Measurements from ENCODE around the gene GPR107.

GPR107 gene

GRCh38 chr9:130149031-130149430, 95.3 kb downstream of the GPR107 start:
- no peak for DNase-seq
- H3K9me3 ChIP-seq (ENCODE audit: severe bottlenecking), result no peaks in the 10 kb centered on the region

GRCh38 chr9:130149654-130150286, 96.1 kb downstream of the GPR107 start:
- Histone ChIP-seq H3K27me3 (ENCODE audit: insufficient read depth, low read depth, severe bottlenecking) (no peaks in the 10 kb centered on the region), H3K36me3 (no peaks in the 10 kb centered on the region), H3K27ac (no peak overlapping the region), H3K9me3 (ENCODE audit: severe bottlenecking) (no peaks in the 10 kb centered on the region), H3K4me3 (ENCODE audit: low read depth, low read length) (no peak overlapping the region)
- no peak for TF ChIP-seq CTCF (IDR thresholded peaks at IDR 0.05; ENCODE audit: low read depth, low read length)
- DNase-seq, result no peak

More at GRCh38 chr9:130149031-130149430, 95.3 kb downstream of the GPR107 start:
- no peaks in the 10 kb centered on the region for H3K27me3 ChIP-seq (ENCODE audit: insufficient read depth, low read depth, severe bottlenecking)
- no peaks in the 10 kb centered on the region for H3K36me3 ChIP-seq
- no peak overlapping the region for H3K27ac ChIP-seq
- no peak for TF ChIP-seq CTCF (IDR thresholded peaks at IDR 0.05; ENCODE audit: low read depth, low read length)
- no peak overlapping the region for H3K4me3 ChIP-seq (ENCODE audit: low read depth, low read length)

- no peak for DNase-seq
- TF ChIP-seq CTCF (IDR thresholded peaks at IDR 0.05; ENCODE audit: low read depth, low read length), result no peak
- Histone ChIP-seq H3K36me3 (no peaks in the 10 kb centered on the region), H3K9me3 (ENCODE audit: severe bottlenecking) (no peaks in the 10 kb centered on the region), H3K4me3 (ENCODE audit: low read depth, low read length) (no peak overlapping the region), H3K27me3 (ENCODE audit: insufficient read depth, low read depth, severe bottlenecking) (no peaks in the 10 kb centered on the region), H3K27ac (no peak overlapping the region)
Measured at GRCh38 chr9:130150779-130151382, 97.2 kb downstream of the GPR107 start.

- TF ChIP-seq CTCF (IDR thresholded peaks at IDR 0.05; ENCODE audit: low read depth, low read length), result no peak
- no peak overlapping the region for H3K27ac ChIP-seq
- no peaks in the 10 kb centered on the region for H3K36me3 ChIP-seq
- DNase-seq, result no peak
- no peak overlapping the region for H3K4me3 ChIP-seq (ENCODE audit: low read depth, low read length)
- H3K27me3 ChIP-seq (ENCODE audit: insufficient read depth, low read depth, severe bottlenecking), result no peaks in the 10 kb centered on the region
- no peaks in the 10 kb centered on the region for H3K9me3 ChIP-seq (ENCODE audit: severe bottlenecking)
Measured at GRCh38 chr9:130154816-130155215, 101.1 kb downstream of the GPR107 start.

GRCh38 chr9:130155647-130156046, 101.9 kb downstream of the GPR107 start:
- no peak overlapping the region for H3K4me3 ChIP-seq (ENCODE audit: low read depth, low read length)
- H3K27me3 ChIP-seq (ENCODE audit: insufficient read depth, low read depth, severe bottlenecking), result no peaks in the 10 kb centered on the region
- no peak overlapping the region for H3K27ac ChIP-seq
- no peaks in the 10 kb centered on the region for H3K9me3 ChIP-seq (ENCODE audit: severe bottlenecking)
- DNase-seq, result no peak
- no peaks in the 10 kb centered on the region for H3K36me3 ChIP-seq
- TF ChIP-seq CTCF (IDR thresholded peaks at IDR 0.05; ENCODE audit: low read depth, low read length), result no peak

- DNase-seq, result peak; percentile 62
- no peak overlapping the region for H3K4me3 ChIP-seq (ENCODE audit: low read depth, low read length)
- H3K9me3 ChIP-seq (ENCODE audit: severe bottlenecking), result no peaks in the 10 kb centered on the region
- H3K27me3 ChIP-seq (ENCODE audit: insufficient read depth, low read depth, severe bottlenecking), result no peaks in the 10 kb centered on the region
- peak; percentile 65 for TF ChIP-seq CTCF (IDR thresholded peaks at IDR 0.05; ENCODE audit: low read depth, low read length)
- H3K36me3 ChIP-seq, result no peaks in the 10 kb centered on the region
- no peak overlapping the region for H3K27ac ChIP-seq
Measured at GRCh38 chr9:130156672-130157071, 103.0 kb downstream of the GPR107 start.
